ENCODE measurements around the gene DARS1.
"Not testable (repeated sequence)": the region's sequence is repeated elsewhere in the genome, so short reads cannot be mapped to it uniquely, and the experiment has no call there.

The DARS1 gene

GRCh38 chr2:135985826-135986393 is 484 bp upstream of the DARS1 start:
- H3K4me3 ChIP-seq (ENCODE audit: low read depth, low read length): peak overlapping the region; percentile 84
- no peaks in the 10 kb centered on the region for H3K9me3 ChIP-seq (ENCODE audit: control insufficient read depth, insufficient read depth, low read length)
- H3K9ac ChIP-seq (ENCODE audit: low read depth, low read length): peak overlapping the region; percentile 91
- no peaks in the 10 kb centered on the region for H3K27me3 ChIP-seq (ENCODE audit: control insufficient read depth, insufficient read depth, low read length)
- peaks cover 12% of the 10 kb centered on the region for H3K4me1 ChIP-seq (ENCODE audit: control insufficient read depth, insufficient read depth, low read length)
- peaks cover 22% of the 10 kb centered on the region for H3K36me3 ChIP-seq (ENCODE audit: control insufficient read depth, insufficient read depth, low read length)
- H3K27ac ChIP-seq (ENCODE audit: low read depth, low read length): peak overlapping the region; percentile 82

- no peaks in the 10 kb centered on the region for H3K9me3 ChIP-seq (ENCODE audit: control insufficient read depth, insufficient read depth, low read length)
- H3K27ac ChIP-seq (ENCODE audit: low read depth, low read length): peak overlapping the region; percentile 82
- peak overlapping the region; percentile 84 for H3K4me3 ChIP-seq (ENCODE audit: low read depth, low read length)
- H3K9ac ChIP-seq (ENCODE audit: low read depth, low read length): peak overlapping the region; percentile 91
- H3K36me3 ChIP-seq (ENCODE audit: control insufficient read depth, insufficient read depth, low read length): peaks cover 37% of the 10 kb centered on the region
- no peaks in the 10 kb centered on the region for H3K27me3 ChIP-seq (ENCODE audit: control insufficient read depth, insufficient read depth, low read length)
- peaks cover 12% of the 10 kb centered on the region for H3K4me1 ChIP-seq (ENCODE audit: control insufficient read depth, insufficient read depth, low read length)
Observed at GRCh38 chr2:135984199-135985017, 1.0 kb downstream of the DARS1 start.

DNA sequence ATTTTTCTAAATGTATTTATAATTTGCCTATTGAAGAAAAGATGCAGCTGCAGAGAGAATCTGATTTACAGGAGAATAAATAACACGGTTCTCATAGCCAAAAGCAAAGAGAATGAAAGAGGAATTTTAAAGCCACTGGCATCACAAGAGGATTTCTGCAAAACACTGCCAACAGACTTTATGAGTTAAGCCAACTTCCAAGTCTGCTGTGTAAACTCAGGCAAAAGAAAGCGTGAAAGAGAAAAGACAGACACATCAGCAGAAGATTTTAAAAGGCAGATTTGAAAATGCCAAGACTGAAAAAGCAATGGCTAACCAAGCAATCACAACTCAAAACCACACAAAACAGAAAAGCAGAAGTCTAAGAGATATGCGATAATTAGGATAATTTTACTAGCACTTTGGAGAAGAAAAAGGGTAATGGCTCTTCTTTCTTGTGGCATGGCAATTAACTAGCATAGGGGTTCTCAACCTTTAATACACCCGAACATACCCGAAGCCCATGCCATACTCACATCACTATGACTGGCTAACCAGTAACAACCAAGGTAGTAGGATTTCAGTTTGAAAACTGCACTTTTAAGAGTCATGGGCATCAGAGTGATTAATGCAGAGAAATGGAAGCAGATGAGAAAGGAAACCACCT is 4.9 kb downstream of the DARS1 start:
- H3K27me3 ChIP-seq (ENCODE audit: control insufficient read depth, insufficient read depth, low read length): no peaks in the 10 kb centered on the region
- H3K36me3 ChIP-seq (ENCODE audit: control insufficient read depth, insufficient read depth, low read length): peaks cover 73% of the 10 kb centered on the region
- no peak overlapping the region for H3K4me3 ChIP-seq (ENCODE audit: low read depth, low read length)
- no peak overlapping the region for H3K27ac ChIP-seq (ENCODE audit: low read depth, low read length)
- no peaks in the 10 kb centered on the region for H3K9me3 ChIP-seq (ENCODE audit: control insufficient read depth, insufficient read depth, low read length)
- no peak overlapping the region for H3K9ac ChIP-seq (ENCODE audit: low read depth, low read length)
- peaks cover 7% of the 10 kb centered on the region; the same call in 1 of the 2 replicates for H3K4me1 ChIP-seq (ENCODE audit: control insufficient read depth, insufficient read depth, low read length)

DNA sequence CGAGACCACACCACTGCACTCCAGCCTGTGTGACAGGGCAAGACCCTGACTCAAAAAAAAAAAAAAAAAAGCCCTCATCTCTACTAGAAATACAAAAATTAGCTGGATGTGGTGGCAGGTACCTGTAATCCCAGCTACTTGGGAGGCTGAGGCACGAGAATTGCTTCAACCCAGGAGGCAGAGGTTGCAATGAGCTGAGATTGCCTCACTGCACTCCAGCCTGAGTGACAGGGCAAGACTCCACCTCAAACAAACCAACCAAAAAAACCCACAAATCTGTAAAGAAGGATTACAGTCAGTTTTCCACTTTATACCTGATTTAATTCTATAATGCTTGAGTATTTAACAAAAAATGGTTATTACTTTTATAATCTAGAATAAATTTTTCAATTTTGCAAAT is 9.7 kb downstream of the DARS1 start:
- peaks cover 60% of the 10 kb centered on the region for H3K36me3 ChIP-seq (ENCODE audit: control insufficient read depth, insufficient read depth, low read length)

DNA sequence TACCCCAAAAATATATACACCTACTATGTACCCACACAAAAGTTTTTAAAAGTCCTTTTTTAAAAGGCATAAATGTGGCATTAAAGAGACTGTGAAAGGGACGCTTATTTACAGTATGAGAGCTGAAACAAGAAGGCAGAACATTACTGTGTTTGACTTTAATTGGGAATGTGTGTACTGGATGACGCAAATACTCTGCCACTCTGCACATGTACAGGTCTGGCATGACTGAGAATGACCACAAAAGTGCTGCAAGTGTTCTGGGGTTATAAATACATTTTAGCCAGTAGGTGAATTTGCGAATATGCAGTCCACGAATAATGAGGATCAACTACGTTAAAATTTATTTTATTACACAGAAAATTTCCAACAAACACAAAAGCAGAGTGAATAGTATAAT is 11.4 kb downstream of the DARS1 start:
- Histone ChIP-seq H3K27me3 (ENCODE audit: control insufficient read depth, insufficient read depth, low read length) (no peaks in the 10 kb centered on the region), H3K36me3 (ENCODE audit: control insufficient read depth, insufficient read depth, low read length) (peaks cover 52% of the 10 kb centered on the region), H3K9ac (ENCODE audit: low read depth, low read length) (no peak overlapping the region), H3K4me1 (ENCODE audit: control insufficient read depth, insufficient read depth, low read length) (no peaks in the 10 kb centered on the region), H3K4me3 (ENCODE audit: low read depth, low read length) (no peak overlapping the region), H3K27ac (ENCODE audit: low read depth, low read length) (no peak overlapping the region), H3K9me3 (ENCODE audit: control insufficient read depth, insufficient read depth, low read length) (no peaks in the 10 kb centered on the region)

More for the DNA sequence above, 9.7 kb downstream of the DARS1 start:
- H3K27ac ChIP-seq (ENCODE audit: low read depth, low read length): no peak overlapping the region
- no peaks in the 10 kb centered on the region for H3K9me3 ChIP-seq (ENCODE audit: control insufficient read depth, insufficient read depth, low read length)
- no peaks in the 10 kb centered on the region for H3K4me1 ChIP-seq (ENCODE audit: control insufficient read depth, insufficient read depth, low read length)
- H3K27me3 ChIP-seq (ENCODE audit: control insufficient read depth, insufficient read depth, low read length): no peaks in the 10 kb centered on the region
- no peak overlapping the region for H3K4me3 ChIP-seq (ENCODE audit: low read depth, low read length)
- no peak overlapping the region for H3K9ac ChIP-seq (ENCODE audit: low read depth, low read length)

DNA sequence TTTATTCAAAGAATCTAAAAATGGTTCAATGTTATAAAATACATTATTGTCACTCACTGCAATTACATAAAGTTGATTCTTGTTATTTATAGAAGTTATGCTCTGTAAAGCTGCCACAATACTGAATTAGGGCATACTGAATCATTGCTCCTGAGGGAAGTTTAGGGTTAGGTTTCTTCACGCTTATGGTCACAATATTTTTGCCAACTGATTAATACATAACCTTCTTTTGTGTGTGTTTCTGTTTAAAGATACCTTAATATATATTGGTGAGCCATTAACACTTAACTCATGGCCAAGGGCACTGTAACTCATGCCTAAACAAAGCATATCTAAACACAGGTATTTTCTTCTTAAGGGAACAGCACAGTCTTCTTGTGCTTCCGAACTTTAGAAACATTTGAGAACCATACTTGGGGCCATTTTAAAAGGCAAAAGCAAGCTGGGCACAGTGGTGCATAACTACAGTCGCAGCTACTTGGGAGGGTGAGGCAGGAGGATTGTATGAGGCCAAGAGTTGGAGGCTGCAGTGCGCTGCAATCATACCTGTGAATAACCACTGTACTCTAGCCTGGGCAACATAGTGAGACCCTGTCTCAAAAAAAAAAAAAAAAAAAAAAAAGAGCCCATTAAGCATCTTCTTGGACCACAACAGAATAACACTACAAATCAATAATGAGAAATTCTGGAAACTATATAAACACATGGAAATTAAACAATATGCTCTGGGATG is 15.6 kb downstream of the DARS1 start:
- Histone ChIP-seq H3K4me1 (ENCODE audit: control insufficient read depth, insufficient read depth, low read length) (no peaks in the 10 kb centered on the region), H3K4me3 (ENCODE audit: low read depth, low read length) (no peak overlapping the region), H3K27ac (ENCODE audit: low read depth, low read length) (no peak overlapping the region), H3K9ac (ENCODE audit: low read depth, low read length) (no peak overlapping the region), H3K27me3 (ENCODE audit: control insufficient read depth, insufficient read depth, low read length) (no peaks in the 10 kb centered on the region), H3K9me3 (ENCODE audit: control insufficient read depth, insufficient read depth, low read length) (no peaks in the 10 kb centered on the region), H3K36me3 (ENCODE audit: control insufficient read depth, insufficient read depth, low read length) (peaks cover 25% of the 10 kb centered on the region)

GRCh38 chr2:135965756-135966155 is 19.7 kb downstream of the DARS1 start:
- Histone ChIP-seq H3K9me3 (ENCODE audit: control insufficient read depth, insufficient read depth, low read length) (no peaks in the 10 kb centered on the region), H3K4me1 (ENCODE audit: control insufficient read depth, insufficient read depth, low read length) (peaks cover 23% of the 10 kb centered on the region), H3K36me3 (ENCODE audit: control insufficient read depth, insufficient read depth, low read length) (peaks cover 14% of the 10 kb centered on the region), H3K27me3 (ENCODE audit: control insufficient read depth, insufficient read depth, low read length) (no peaks in the 10 kb centered on the region), H3K27ac (ENCODE audit: low read depth, low read length) (no peak overlapping the region), H3K9ac (ENCODE audit: low read depth, low read length) (no peak overlapping the region), H3K4me3 (ENCODE audit: low read depth, low read length) (no peak overlapping the region)

DNA sequence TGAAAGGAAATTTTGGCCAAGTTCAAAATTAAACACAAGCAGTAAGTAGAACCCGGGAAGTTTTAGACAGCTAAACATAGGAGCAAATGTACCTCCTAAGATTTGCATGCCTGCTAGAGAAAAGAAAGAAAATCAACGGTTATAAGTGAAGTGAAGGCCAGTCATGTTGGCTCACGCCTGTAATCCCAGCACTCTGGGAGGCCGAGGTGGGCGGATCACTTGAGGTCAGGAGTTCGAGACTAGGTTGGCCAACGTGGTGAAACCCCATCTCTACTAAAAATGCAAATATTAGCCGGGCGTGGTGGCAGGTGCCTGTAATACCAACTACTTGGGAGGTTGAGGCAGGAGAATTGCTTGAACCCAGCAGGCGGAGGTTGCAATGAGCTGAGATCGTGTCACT is 21.0 kb downstream of the DARS1 start:
- Histone ChIP-seq H3K36me3 (ENCODE audit: control insufficient read depth, insufficient read depth, low read length) (peaks cover 13% of the 10 kb centered on the region; the same call in 1 of the 2 replicates), H3K4me1 (ENCODE audit: control insufficient read depth, insufficient read depth, low read length) (peaks cover 35% of the 10 kb centered on the region)
- not testable (repeated sequence) for H3K27me3 ChIP-seq (ENCODE audit: control insufficient read depth, insufficient read depth, low read length); H3K9ac ChIP-seq (ENCODE audit: low read depth, low read length); H3K4me3 ChIP-seq (ENCODE audit: low read depth, low read length); H3K27ac ChIP-seq (ENCODE audit: low read depth, low read length); H3K9me3 ChIP-seq (ENCODE audit: control insufficient read depth, insufficient read depth, low read length)

GRCh38 chr2:135963841-135964240 is 21.6 kb downstream of the DARS1 start:
- Histone ChIP-seq H3K4me3 (ENCODE audit: low read depth, low read length) (no peak overlapping the region), H3K27me3 (ENCODE audit: control insufficient read depth, insufficient read depth, low read length) (no peaks in the 10 kb centered on the region), H3K27ac (ENCODE audit: low read depth, low read length) (no peak overlapping the region), H3K9ac (ENCODE audit: low read depth, low read length) (no peak overlapping the region), H3K4me1 (ENCODE audit: control insufficient read depth, insufficient read depth, low read length) (peaks cover 35% of the 10 kb centered on the region), H3K36me3 (ENCODE audit: control insufficient read depth, insufficient read depth, low read length) (0 out of 2 replicates have a peak, but pooled peaks cover 9% of the 10 kb centered on the region), H3K9me3 (ENCODE audit: control insufficient read depth, insufficient read depth, low read length) (no peaks in the 10 kb centered on the region)

DNA sequence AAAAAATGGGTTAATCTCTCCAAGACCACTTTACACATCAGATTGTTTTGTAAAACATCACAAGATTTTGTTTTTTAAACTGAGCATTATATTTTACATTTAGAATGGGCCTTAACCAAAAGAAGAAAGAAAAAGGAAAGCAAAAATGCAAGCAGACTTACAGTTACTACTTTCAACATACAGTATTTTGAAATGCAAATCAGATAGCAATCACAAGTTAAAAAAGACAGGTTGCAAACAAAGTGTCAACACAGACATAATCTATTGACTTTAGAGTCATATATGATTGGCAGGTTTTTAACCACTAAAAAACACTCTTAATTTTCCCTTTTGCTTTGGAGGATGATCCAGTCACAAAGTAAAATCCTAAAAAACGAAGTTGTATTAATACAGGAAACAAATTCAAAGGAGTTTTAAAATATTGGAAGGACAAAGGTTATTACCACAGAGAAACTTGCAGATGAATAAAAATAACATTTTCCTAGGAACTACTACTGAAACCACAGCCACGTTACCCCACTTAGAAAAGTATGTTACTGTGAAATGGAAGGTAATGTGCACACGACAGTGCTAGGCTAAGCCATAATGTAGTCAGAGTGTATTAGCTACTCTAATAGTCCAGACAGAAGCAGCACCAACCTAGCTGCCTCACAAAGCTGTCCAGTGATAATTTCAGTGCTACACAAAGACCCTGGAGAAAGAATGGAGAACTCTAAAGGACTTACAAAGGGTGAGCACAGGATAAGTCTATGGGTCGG is 22.9 kb downstream of the DARS1 start:
- Histone ChIP-seq H3K36me3 (ENCODE audit: control insufficient read depth, insufficient read depth, low read length) (0 out of 2 replicates have a peak, but pooled peaks cover 7% of the 10 kb centered on the region), H3K4me1 (ENCODE audit: control insufficient read depth, insufficient read depth, low read length) (peaks cover 35% of the 10 kb centered on the region), H3K9ac (ENCODE audit: low read depth, low read length) (no peak overlapping the region), H3K27ac (ENCODE audit: low read depth, low read length) (peak overlapping the region; percentile 93), H3K27me3 (ENCODE audit: control insufficient read depth, insufficient read depth, low read length) (no peaks in the 10 kb centered on the region), H3K4me3 (ENCODE audit: low read depth, low read length) (no peak overlapping the region), H3K9me3 (ENCODE audit: control insufficient read depth, insufficient read depth, low read length) (no peaks in the 10 kb centered on the region)
